Embryonic facial prominence (tissue), 1 donor: ENCODE data around the gene KCTD5.
"Not testable (repeated sequence)": the region's sequence is repeated elsewhere in the genome, so short reads cannot be mapped to it uniquely, and the experiment has no call there.

Source experiments
- DNase-seq: peaks from one replicate; pipeline ENCODE4 v3.0.0-alpha.2; 2016; ENCODE audit errors: extremely low spot score

Gene KCTD5

DNA sequence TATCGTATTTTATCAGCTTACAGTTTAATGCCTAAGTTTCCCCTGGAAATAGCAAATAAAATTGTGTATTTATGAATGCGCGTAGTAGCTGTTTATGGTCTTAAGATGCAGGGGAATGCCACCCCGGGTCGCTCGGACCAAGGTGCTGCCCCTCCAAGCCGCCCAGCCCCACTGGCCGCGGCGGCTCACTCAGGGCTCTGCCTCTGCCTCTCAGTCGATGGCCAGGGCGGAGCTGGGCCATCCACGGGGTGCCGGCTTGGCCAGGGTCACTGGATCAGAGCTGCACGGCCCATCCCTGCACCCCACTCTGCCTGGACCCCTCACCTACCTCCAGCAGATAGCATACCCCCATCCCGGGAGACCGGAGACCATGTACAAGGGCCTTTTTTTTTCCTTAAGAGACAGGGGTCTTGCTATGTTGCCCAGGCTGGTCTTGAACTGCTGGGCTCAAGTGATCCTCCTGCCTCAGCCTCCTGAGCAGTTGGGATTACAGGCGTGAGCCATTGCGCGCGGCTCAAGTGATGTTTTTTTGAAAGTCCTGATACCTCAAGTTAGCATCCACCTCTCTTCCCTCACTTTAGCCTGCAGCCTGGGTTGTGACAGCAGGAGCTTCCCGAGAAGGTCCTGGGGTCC lies 26.7 kb downstream of the KCTD5 start:
- no peak for DNase-seq

DNA sequence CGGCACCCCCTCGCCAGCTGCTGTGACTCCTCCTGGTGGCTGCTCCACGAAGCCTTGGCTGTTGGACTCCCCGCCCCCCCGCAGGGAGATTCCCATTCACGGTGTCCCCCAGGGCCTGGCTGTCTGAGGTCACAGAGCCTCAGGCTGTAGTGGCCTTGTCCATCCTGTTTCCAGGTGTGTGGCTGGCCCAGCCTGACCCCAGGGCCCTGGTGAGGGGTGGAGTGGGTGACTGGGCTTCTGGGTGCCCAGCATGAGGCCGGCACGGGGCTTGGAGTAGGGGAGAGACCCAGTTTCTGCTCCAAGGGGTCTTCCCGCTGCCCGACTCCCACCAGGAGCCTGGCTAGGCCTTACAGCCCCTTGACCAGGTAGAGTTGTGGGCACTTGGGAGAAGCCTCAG lies 27.3 kb downstream of the KCTD5 start:
- no peak for DNase-seq

DNA sequence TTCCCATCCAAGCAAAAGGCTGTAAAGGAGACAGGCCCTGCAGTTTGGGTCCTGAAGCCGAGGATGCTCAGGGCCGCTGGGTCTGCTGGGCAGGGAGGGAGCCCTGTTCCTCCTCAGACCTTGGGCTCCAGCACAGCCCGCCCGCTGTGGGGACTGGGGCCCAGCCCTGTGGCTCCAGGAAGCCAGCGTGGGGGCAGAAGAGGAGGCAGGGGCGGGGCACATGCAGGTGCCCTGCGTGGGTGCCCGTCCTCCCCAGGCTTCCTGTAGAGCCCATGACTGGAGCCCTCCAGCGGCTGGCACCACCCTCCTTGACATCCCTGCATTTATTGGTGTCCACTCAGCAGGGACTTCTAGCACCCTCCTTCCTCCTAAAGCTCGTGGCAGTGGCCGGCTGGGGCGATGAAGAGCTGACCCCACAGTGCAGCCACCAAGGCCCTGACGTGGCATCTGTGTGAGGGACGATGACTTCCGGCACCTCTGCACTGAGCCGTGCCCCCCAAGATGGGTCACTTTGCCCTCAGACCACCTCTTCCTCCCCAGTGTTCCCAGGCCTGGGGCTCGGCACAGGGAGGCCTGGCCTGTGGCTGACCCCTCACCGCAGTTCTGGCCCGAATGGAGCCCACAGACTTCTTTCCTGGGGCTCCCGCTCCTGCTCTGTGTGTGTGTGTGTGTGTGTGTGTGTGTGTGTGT lies 27.8 kb downstream of the KCTD5 start:
- DNase-seq, result no peak

DNA sequence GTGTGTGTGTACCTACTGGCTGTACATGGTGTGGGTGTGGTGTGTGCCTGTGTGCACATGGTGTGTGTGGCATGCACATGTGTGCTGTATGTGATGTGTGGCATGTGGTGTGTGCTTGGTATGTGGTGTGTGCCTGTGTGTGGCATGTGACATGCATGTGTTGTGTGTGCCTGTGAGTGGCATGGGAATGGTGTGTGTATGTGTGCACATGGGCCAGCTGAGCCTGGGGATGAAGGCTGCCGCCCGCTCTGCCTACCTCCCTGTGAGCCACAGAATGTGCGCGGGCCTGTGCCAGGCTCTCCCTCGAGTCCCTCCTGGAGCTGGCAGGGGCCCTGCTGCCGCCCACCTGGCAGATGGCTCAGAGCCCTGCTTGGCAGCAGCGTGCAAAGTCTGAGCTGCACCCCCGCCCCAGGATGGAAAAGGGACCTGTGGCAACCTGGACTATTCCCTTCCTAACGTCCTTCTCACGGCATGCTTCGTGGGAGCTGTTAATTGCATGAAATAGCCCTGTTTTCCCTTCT lies 28.4 kb downstream of the KCTD5 start:
- no peak for DNase-seq

DNA sequence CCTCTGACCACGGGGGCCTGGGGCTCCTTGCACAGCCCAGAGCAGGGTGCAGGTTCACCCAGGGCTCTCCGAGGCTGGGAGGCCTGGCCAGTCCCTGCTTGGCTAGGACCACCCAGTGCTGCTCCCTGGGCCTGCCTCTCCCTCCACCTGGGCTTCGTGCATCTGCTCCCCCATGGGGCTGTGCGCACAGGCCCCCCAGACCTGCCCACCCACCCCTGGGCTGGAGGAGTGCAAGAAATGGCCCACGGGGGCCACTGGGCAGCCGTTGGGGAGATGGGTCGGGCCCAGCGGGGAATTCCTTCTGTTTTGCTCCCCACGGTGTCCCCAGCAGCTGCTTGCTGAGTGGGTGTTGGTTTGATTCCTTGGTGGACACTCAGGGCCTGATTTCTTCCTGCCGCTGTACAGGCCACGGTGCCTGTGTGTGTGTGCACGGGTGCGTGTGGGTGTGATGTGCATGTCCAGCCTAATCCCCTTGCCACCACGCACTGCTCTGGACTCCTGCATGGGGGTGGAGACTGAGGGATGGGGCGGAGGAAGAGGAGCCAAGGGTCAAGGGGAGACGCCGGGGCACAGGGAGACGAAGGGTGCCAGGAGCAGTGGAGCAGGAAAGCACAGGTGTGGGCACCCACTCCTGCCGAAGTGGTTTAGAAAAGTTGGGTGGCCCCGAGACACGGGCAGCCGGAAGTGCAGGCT lies 29.2 kb downstream of the KCTD5 start:
- DNase-seq, result no peak

DNA sequence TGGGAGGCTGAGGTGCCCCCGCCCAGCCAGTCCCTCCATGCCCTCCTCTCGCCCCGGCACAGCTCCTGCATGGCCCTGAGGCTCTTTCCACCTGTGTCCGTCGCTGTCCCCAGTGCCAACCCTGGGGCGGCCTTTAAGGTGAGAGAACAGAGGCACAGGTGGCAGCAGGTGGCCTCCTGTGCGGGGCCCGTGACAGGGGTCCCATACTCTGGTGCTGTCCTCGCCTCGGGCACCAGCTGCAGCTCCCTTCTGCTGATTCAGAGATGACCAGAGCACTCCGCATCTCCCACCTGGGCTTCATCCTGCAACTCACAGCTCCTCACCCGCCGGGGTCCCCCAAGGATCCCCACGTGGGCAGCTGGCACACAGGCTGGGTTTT lies 29.7 kb downstream of the KCTD5 start:
- DNase-seq, result no peak

DNA sequence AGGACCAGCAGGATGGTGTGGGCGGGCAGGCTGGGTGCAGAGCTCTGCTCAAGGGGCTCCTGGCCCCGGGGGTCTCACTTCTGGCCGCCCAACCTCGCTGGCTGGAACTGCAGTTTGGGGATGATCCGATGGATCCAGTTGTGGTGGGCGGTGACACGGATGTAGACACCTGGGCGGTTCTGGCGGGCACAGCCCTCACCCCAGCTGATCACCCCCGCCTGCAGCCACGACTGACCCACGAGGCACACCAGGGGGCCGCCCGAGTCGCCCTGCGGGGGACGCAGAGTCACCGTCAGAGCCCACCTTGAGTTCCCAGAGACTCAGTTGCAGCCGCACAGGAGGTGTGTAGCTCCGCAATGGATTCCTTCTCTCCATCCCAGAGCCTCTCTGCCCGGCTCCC lies 30.2 kb downstream of the KCTD5 start:
- DNase-seq, result no peak

DNA sequence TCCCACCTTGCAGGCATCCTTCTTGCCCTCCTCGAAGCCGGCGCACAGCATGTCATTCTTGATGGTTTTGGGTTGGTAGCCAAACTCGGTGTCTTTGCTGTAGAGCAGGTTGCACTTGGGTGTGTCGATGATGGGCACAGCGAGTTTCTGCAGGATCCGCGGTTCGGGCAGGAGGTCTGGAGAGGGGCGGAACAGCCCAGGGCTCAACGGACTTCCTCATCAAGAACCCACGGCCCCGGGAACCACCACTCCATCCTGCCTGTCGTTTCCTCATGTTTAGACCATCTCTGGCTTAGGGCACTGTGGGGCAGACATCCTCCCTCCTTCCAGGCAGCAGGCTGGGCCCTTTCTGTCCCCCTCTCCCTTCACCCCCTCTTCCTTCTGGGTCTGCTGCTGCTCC lies 31.2 kb downstream of the KCTD5 start:
- no peak for DNase-seq

DNA sequence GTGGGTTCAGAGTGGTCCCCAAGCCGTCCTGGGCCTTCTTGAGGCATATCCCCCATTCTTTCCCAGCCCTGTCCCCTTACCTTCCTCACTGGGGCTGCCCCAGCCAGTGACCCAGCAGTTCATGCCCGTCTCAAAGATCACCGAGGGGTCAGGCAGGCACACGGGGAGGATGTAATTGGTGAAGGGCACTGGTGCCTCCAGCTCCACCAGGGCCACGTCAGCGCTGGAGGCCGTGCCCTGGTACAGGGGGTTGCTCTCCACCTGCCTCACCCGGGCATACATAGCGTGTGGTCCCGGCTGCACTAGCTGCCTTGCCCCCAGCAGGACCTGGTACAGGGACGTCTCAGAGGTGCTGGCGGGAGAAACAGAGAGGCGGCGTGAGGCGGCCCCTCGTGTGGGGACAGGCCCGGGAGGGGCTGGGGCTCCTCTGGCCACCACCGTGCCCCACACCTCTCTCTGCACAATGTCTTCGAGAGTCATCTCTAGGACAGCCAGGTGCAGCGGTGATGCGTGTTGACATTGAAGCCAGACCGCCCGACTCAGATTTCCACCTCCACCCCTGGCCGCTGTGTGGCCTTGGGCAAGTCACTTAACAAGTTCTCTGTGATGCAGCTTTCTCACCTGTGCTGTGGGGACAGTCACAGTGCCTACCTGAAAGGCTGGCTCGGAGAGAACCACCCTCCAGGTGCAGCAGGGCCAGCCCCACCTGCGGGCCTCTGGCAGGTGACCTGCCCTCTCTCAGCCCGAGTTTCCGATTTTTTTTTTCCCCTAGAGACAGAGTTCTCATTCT lies 31.9 kb downstream of the KCTD5 start:
- DNase-seq, result no peak

DNA sequence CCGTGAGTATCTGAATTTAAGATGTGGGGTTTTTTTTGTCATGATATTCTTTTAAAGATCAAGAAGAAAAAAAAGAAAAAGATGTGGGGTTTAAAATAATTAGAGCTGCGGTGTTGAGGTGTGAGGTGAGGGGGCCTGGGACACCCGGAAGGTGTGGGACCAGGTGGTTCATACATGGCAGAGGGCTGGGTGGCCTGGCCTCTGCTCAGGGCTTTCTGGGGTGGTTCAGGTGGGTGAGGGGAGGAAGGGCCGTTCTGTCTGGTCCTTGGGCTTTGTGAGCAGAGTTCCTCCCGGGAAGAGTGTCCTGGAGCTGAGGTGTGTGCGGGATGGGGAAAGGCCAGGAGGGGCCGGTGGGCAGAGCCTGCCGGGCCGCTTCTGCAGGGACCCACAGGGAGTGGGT lies 32.7 kb downstream of the KCTD5 start:
- no peak for DNase-seq

DNA sequence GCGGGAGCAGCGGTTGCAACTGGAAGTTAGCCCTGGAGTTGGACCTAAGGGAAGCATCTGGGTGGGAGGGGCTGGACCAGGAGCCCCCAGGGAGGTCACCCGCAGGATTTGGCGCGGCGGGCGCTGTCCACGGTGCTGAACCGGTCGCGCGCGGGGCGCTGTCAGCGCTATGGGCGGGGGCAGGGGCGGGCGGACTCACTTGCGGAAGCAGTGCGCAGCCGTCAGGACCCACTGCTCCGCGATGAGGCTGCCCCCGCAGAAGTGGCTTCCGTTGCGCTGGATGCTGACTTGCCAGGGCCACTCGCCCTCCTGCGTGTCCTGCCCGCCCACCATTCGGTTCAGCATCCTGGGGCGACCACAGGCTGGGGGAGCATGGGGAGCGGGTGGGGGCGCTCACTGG lies 33.2 kb downstream of the KCTD5 start:
- DNase-seq, result no peak

DNA sequence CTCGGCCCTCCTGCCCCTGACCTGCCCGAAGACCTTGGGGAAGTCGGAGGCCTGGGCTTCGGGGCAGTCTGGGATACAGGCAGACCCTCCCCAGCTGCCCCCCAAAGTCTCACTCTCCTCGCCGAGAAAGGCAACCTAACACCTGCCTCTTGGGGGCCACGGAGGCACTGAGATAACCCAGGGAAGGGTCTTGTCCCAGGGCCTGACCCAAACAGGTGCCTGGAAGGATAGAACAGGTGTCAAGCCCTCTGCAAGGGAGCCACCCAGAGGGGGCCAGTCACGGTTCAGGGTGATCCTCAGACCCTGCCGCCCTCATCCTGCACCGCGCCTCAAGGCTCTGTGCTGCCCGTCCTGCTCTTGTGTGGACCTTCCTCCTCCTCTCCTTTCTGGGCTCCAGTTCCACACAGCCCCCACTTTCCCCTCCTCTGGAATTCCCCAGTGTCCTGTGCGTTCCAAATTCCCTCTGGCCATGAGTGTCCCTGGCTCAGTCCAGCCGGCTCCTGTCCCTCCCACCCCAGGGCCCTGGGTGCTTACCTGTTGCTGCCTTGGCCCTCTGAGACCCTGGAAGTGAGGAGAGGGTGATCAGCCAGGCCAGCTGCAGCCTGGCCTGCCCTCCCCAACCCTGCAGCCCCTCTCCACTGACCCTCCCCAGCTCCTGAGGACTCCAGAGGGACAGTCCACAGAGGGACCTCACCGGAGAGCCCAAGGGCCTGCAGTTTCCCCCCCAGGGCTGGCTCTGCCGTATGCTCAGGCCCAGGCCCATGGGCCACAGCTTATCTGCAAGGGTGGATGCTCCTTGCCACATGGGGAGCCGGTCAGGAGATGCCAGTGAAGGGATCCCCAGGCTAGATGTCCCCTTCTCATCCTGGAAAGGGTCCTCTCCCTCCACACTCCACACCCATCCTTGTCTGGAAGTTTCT lies 33.9 kb downstream of the KCTD5 start:
- no peak for DNase-seq

DNA sequence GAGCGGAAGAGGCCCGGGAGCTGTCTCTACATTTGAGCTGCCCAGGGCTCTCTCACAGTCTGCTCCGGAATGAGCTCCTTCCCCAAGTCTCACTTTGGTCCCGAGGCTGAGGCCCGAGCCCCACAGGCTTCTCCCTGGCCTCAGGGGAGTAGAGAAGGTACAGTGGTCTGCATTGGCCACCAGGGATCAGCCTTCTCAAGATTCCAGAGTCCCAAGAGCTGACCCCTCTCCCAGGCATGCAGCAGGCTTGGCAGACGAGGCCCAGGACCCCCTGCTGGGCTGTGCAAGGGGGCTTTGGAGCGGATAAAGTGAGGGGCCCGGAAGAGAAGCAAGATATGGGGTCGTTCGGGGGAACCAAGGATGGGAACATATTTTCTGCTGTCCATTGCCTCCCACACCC lies 34.6 kb downstream of the KCTD5 start:
- DNase-seq, result no peak

DNA sequence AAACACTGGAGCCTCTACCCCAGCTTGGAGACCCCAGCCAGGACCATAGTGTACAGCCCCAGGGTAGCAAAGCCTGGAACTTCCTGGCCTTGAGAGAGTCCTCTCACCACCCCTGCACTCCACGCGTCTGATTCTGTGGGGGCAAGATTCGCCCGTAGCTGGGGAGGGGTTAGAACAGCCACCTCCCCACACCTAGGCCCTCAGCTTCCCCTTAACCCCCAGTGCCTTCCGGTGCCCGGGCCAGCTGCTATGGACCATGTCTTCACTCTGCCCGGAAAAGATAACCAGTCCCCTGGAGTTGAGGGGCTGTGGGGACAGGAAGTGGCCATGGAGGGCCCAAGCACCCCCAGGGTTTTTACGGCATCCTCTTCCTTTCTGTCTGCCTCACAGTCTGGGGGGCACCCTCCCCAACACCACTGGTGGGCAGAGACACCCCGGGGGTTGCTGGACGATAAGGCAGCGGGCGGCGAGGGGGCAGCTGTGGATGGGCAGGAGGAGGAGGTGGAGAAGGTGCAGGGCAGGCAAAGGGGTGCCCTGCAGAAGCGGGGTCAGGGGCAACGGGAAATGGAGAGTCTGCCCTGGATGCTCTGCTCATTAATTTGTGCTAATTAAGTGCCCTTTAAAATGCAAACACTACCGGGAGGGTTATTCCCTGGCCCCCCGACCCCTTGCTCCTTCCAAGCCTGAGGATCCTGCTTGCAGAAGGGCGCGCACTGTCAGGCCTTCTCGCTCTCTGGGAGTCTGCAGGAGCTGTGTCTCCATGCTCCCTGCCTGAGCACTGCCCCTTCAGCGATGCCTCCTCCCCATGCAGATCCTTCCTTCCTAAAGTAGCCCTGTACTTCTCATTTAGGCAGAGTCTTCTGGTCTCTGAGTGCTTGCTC lies 35.3 kb downstream of the KCTD5 start:
- DNase-seq, result no peak

DNA sequence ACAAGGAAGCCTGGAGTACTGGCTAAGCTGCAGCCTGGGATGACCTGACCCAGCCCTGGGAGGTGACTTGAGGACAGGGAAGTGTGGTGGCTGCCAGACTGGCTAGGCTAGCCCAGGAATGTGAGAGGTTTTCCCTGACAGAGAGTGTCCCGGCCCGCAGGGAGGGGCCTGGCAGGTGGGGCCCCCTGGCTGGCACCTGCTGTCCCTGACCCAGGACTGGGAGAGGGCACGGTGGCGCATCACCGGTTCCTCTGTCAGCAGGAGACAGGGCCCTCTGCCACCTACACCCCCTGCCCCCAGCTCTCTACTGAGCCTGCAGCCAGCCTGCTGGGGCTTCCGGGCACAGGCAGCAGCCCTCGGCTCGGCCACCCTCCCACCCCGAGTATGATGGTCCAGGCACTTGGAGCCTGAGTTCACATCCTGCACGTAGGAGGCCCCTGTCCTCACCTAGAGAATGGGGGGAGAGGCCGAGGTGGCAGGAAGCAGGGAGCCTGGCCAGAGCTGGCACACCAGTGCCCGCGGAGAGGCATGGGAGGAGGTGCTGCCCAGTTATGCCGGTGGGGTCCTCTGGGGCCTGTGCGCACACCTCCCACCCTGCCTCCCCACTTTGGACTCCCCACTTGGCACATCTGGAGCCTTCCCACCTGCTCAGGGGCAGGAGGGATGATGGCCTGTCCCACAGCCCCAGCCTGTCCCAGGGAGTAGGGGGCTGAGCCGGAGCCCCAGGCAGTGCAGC lies 37.2 kb downstream of the KCTD5 start:
- DNase-seq, result no peak

DNA sequence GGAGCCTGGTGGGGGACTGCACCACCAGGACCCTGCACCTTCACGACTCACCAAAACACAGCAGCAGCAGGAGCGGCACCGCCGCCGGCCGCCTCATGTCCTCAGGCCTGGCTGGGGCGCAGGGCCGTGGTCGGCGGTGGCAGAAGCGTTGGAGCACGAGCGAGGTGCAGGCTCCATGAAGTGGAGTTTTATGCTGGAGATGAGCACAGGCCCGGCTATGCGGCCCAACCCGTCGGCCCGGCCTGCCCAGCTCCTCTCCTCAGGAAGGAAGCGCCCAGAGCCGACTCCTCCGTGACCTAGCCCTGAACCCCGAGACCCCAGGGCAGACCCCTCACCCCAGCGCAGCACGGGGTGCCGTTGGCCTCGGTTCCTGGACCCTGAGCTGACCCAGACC lies 37.7 kb downstream of the KCTD5 start, which contains the start of gene PRSS27:
PRSS27 (minus strand) TSS at position 161 of the 394 bp plus-strand sequence; CDS start at position 97, 64 bp downstream.
- no peak for DNase-seq

DNA sequence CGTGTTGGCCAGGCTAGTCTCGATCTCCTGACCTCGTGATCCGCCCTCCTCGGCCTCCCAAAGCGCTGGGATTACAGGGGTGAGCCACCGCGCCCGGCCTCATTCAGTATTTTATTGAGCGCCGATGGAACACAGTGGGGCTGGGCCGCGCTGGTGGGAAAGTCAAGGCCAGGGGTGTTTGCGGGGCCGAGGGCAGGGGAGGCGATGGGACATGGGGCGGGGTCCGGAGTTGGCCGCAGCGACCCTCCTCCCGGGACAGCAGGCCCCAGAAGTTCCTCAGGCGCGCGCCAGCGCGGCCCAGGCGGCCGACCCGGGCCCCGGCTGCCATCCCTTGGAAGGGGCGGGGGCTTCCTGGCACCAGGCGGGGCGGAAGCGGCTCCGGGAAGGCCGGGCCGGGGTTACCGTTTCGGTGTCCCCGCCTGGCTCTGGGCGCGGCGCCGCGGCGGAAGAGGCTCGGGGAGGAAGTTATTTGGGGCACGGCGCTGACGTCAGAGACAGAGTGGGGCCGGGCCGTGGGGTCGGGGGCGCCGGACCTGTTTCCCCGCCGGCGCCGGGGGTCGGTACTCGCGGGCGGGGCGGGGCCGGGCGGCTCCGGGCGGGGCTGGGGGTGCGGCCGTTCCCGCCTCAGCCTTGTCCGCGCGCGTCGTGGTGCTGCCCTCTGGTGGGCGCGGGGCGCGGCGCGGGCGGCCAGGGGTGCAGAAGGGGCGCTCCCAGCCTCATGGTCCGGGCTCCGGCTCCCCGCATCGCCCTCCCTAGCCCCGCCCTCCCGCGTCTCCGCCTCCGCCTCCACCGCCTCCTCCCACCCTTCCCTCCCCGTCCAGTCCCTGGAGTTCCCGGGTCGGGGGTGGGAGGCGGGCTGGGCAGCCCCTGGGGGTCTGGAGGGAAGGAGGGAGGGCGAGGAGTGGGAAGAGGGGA lies 38.7 kb downstream of the KCTD5 start:
- peak; percentile 73 for DNase-seq

DNA sequence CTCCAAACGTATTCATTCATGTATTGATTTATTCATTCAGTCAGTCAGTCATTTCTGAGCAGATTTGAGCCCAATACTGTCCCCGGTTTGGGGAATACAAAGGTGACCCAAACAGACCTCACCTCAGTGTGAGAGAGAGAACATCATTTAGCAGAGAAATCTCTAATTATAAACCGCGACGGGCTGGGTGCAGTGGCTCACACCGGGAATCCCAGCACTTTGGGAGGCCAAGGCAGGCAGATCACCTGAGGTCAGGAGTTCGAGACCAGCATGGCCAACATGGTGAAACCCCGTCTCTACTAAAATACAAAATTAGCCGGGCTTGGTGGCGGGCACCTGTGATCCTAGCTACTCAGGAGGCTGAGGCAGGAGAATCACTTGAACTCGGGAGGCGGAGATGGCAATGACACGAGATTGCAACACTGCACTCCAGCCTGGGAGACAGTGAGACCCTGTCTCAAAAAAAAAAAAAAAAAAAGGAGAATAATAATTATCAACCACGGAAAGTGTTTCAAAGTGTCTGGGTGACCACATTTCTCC lies 39.4 kb downstream of the KCTD5 start:
- DNase-seq, result not testable (repeated sequence)
